GM23338 (cell line): ENCODE results near the gene LRBA. TPM values are rescaled to one million over a fixed set of nuclear protein-coding genes. Genes with fewer than 3 reads are reported as not detected.

Source experiments
- ATAC-seq: fragments of 200-7000 bp; cut with Tn5 transposase; 3 replicates; pipeline ENCODE4 v1.9.1; 2020
- DNase-seq: peaks from one replicate; pipeline ENCODE4 v3.0.0-alpha.2; 2015; ENCODE audit warnings: low spot score
- H2AFZ ChIP-seq: fragments of 200-600 bp; sonication (generic); 2 replicates; pipeline ENCODE4 v1.8.0; 2016; ENCODE audit warnings: antibody characterized with exemption, mild to moderate bottlenecking, moderate library complexity
- H3F3A ChIP-seq: fragments of 200-600 bp; sonication (generic); replicated peaks from 2 replicates; pipeline ENCODE4 v1.8.0; 2017; ENCODE audit warnings: antibody characterized with exemption, mixed run types, low read depth
- H3K27ac ChIP-seq: fragments of 200-600 bp; sonication (generic); 2 replicates; pipeline ENCODE4 v1.6.1; 2016; ENCODE audit warnings: low read depth
- H3K27me3 ChIP-seq: fragments of 200-600 bp; sonication (generic); 2 replicates; pipeline ENCODE4 v1.8.0; 2016; ENCODE audit warnings: mild to moderate bottlenecking, mixed run types, moderate library complexity; ENCODE audit not compliant: insufficient read depth
- H3K36me3 ChIP-seq: fragments of 200-600 bp; sonication (generic); 2 replicates; pipeline ENCODE4 v1.8.0; 2016; ENCODE audit warnings: mild to moderate bottlenecking; ENCODE audit not compliant: insufficient read depth
- H3K4me1 ChIP-seq: fragments of 200-600 bp; sonication (generic); 2 replicates; pipeline ENCODE4 v1.8.0; 2016; ENCODE audit warnings: mild to moderate bottlenecking, moderate library complexity; ENCODE audit not compliant: insufficient read depth
- H3K4me2 ChIP-seq: fragments of 200-600 bp; sonication (generic); 2 replicates; pipeline ENCODE4 v1.7.1; 2017; ENCODE audit warnings: mixed run types
- H3K4me3 ChIP-seq: fragments of 200-600 bp; sonication (generic); 2 replicates; pipeline ENCODE4 v1.6.1; 2016; ENCODE audit warnings: mixed run types
- H3K79me2 ChIP-seq: fragments of 200-600 bp; sonication (generic); replicated peaks from 2 replicates; pipeline ENCODE4 v1.8.0; 2017; ENCODE audit warnings: mild to moderate bottlenecking; ENCODE audit not compliant: insufficient read depth
- H3K9me2 ChIP-seq: fragments of 200-600 bp; sonication (generic); 2 replicates; pipeline ENCODE4 v1.8.0; 2017; ENCODE audit not compliant: insufficient read depth
- H4K20me1 ChIP-seq: fragments of 200-600 bp; sonication (generic); replicated peaks from 2 replicates; pipeline ENCODE4 v1.8.0; 2017; ENCODE audit warnings: mild to moderate bottlenecking; ENCODE audit not compliant: insufficient read depth
- H3K27ac Mint-ChIP-seq: 2 replicates; pipeline ENCODE4 v1.8.0; 2020; ENCODE audit warnings: inconsistent platforms, mild to moderate bottlenecking, moderate library complexity, mixed read lengths
- H3K27me3 Mint-ChIP-seq: 3 replicates; pipeline ENCODE4 v1.8.0; 2022; ENCODE audit warnings: low read depth, mild to moderate bottlenecking, moderate library complexity, mixed read lengths, inconsistent platforms; ENCODE audit not compliant: insufficient read depth, poor library complexity
- H3K36me3 Mint-ChIP-seq: 3 replicates; pipeline ENCODE4 v1.8.0; 2021; ENCODE audit warnings: low read depth, mild to moderate bottlenecking, inconsistent platforms, moderate library complexity, mixed read lengths
- H3K4me1 Mint-ChIP-seq: 3 replicates; pipeline ENCODE4 v1.8.0; 2020; ENCODE audit warnings: mild to moderate bottlenecking, inconsistent platforms, mixed read lengths
- H3K4me3 Mint-ChIP-seq: 3 replicates; pipeline ENCODE4 v1.8.0; 2021; ENCODE audit warnings: moderate library complexity, mild to moderate bottlenecking, inconsistent platforms, mixed read lengths
- H3K9me3 Mint-ChIP-seq: 3 replicates; pipeline ENCODE4 v1.8.0; 2020; ENCODE audit warnings: moderate library complexity, mild to moderate bottlenecking, inconsistent platforms, mixed read lengths
- CREB1 ChIP-seq: fragments of 250-450 bp; sonication (Bioruptor Pico); IDR thresholded peaks from 2 replicates; pipeline ENCODE4 v1.5.0; 2020; ENCODE audit warnings: low read depth, mild to moderate bottlenecking, moderate library complexity
- EZH2 ChIP-seq: fragments of 200-600 bp; sonication (generic); IDR thresholded peaks from one replicate; pipeline ENCODE4 v1.8.0; 2017; ENCODE audit warnings: antibody characterized with exemption, mild to moderate bottlenecking, low read depth; ENCODE audit not compliant: unreplicated experiment
- EZH2phosphoT487 ChIP-seq: fragments of 200-600 bp; sonication (generic); IDR thresholded peaks from one replicate; pipeline ENCODE4 v1.8.1; 2018; ENCODE audit warnings: antibody characterized with exemption; ENCODE audit not compliant: unreplicated experiment
- JUNB ChIP-seq: IDR thresholded peaks from one replicate; pipeline ENCODE4 v1.6.1; 2016; ENCODE audit warnings: antibody characterized with exemption; ENCODE audit not compliant: unreplicated experiment
- NANOG ChIP-seq: IDR thresholded peaks from 2 replicates; pipeline ENCODE4 v1.6.1; 2016; ENCODE audit warnings: antibody characterized with exemption, borderline replicate concordance
- POLR2AphosphoS5 ChIP-seq: IDR thresholded peaks from 2 replicates; pipeline ENCODE4 v1.6.1; 2016; ENCODE audit warnings: antibody characterized with exemption, low read depth
- STAT1 ChIP-seq: IDR thresholded peaks from one replicate; pipeline ENCODE4 v1.6.1; 2016; ENCODE audit warnings: antibody characterized with exemption; ENCODE audit not compliant: unreplicated experiment
- ZNF114 ChIP-seq: fragments of 250-450 bp; sonication (Bioruptor Pico); IDR thresholded peaks from 2 replicates; pipeline ENCODE4 v1.5.0; 2020; ENCODE audit warnings: mild to moderate bottlenecking, moderate library complexity
- ZNF331 ChIP-seq: fragments of 250-450 bp; sonication (Bioruptor Pico); IDR thresholded peaks from 2 replicates; pipeline ENCODE4 v1.5.0; 2020; ENCODE audit warnings: low read depth, mild to moderate bottlenecking, moderate library complexity
- polyA plus RNA-seq: library from polyadenylated mRNA; unstranded; fragments of >200 nt; fragmentation: Nextera tagmentation; extraction: Ambion mirVana; gene quantifications from 2 replicates; pipeline ENCODE4 v1.2.1, GENCODE V29; 2016
- total RNA-seq: library from RNA; depleted of rRNA; stranded (reverse); fragments of >200 nt; shearing (Covaris generic); gene quantifications from 2 replicates; pipeline ENCODE4 v1.2.3, GENCODE V29; 2014
- TF ChIP-seq, protein P1 (sequence below), 2 experiments: fragments of 200-600 bp in 1 of 2; sonication (generic) in 1 of 2; conservative IDR thresholded peaks; 2 replicates each; pipeline versions ENCODE4 v1.5.1 to v1.6.1; 2016 to 2017; ENCODE audit warnings: antibody characterized with exemption in 2 of 2, low read depth in 2 of 2, mild to moderate bottlenecking in 2 of 2, moderate library complexity in 1 of 2
- TF ChIP-seq, protein P2 (sequence below): IDR thresholded peaks from 2 replicates; pipeline ENCODE4 v1.6.1; 2016; ENCODE audit warnings: antibody characterized with exemption
- TF ChIP-seq, protein P3 (sequence below): fragments of 250-450 bp; sonication (Bioruptor Pico); IDR thresholded peaks from 2 replicates; pipeline ENCODE4 v1.5.0; 2020; ENCODE audit warnings: mild to moderate bottlenecking, moderate library complexity
- TF ChIP-seq, protein P4 (sequence below): IDR thresholded peaks from one replicate; pipeline ENCODE4 v1.6.1; 2018; ENCODE audit warnings: antibody characterized with exemption; ENCODE audit not compliant: unreplicated experiment

LRBA gene
- total and polyA plus RNA-seq, 2 experiments from 2014 or later = 23.3 to 126 TPM

DNA sequence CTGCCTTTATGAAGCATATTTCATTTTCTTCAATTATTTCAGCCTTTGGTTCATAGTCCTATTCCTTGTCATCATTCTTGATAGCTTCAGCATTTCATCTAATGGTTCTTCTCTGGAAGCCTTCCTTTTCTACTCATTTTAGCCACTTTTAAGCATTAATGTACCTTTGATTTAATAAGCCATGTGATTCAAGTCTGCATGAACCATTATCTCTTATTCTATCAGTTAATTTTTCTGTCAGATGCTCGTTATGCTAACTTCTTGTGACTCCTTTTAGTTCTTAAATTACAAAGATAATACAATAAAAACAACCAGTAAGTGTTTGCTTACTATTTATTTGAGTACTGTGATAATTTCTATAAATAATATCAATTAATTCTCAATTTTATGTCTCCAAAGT is 643.2 kb downstream of the LRBA start:
- Mint-ChIP-seq H3K36me3 (peaks cover 3% of the 10 kb centered on the region; the same call in 1 of the 3 replicates), H3K27ac (no peak overlapping the region), H3K4me1 (peaks cover 11% of the 10 kb centered on the region), H3K4me3 (no peak overlapping the region), H3K9me3 (no peaks in the 10 kb centered on the region), H3K27me3 (peaks cover 28% of the 10 kb centered on the region)
- ATAC-seq (no peak), DNase-seq (no peak)
- TF ChIP-seq, protein P1, sequence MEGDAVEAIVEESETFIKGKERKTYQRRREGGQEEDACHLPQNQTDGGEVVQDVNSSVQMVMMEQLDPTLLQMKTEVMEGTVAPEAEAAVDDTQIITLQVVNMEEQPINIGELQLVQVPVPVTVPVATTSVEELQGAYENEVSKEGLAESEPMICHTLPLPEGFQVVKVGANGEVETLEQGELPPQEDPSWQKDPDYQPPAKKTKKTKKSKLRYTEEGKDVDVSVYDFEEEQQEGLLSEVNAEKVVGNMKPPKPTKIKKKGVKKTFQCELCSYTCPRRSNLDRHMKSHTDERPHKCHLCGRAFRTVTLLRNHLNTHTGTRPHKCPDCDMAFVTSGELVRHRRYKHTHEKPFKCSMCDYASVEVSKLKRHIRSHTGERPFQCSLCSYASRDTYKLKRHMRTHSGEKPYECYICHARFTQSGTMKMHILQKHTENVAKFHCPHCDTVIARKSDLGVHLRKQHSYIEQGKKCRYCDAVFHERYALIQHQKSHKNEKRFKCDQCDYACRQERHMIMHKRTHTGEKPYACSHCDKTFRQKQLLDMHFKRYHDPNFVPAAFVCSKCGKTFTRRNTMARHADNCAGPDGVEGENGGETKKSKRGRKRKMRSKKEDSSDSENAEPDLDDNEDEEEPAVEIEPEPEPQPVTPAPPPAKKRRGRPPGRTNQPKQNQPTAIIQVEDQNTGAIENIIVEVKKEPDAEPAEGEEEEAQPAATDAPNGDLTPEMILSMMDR (conservative IDR thresholded peaks at IDR 0.05; ENCODE audit: low read depth in 2 of 2) = no peak
- TF ChIP-seq, protein P2, sequence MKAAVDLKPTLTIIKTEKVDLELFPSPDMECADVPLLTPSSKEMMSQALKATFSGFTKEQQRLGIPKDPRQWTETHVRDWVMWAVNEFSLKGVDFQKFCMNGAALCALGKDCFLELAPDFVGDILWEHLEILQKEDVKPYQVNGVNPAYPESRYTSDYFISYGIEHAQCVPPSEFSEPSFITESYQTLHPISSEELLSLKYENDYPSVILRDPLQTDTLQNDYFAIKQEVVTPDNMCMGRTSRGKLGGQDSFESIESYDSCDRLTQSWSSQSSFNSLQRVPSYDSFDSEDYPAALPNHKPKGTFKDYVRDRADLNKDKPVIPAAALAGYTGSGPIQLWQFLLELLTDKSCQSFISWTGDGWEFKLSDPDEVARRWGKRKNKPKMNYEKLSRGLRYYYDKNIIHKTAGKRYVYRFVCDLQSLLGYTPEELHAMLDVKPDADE = no peak
- TF ChIP-seq, protein P3, sequence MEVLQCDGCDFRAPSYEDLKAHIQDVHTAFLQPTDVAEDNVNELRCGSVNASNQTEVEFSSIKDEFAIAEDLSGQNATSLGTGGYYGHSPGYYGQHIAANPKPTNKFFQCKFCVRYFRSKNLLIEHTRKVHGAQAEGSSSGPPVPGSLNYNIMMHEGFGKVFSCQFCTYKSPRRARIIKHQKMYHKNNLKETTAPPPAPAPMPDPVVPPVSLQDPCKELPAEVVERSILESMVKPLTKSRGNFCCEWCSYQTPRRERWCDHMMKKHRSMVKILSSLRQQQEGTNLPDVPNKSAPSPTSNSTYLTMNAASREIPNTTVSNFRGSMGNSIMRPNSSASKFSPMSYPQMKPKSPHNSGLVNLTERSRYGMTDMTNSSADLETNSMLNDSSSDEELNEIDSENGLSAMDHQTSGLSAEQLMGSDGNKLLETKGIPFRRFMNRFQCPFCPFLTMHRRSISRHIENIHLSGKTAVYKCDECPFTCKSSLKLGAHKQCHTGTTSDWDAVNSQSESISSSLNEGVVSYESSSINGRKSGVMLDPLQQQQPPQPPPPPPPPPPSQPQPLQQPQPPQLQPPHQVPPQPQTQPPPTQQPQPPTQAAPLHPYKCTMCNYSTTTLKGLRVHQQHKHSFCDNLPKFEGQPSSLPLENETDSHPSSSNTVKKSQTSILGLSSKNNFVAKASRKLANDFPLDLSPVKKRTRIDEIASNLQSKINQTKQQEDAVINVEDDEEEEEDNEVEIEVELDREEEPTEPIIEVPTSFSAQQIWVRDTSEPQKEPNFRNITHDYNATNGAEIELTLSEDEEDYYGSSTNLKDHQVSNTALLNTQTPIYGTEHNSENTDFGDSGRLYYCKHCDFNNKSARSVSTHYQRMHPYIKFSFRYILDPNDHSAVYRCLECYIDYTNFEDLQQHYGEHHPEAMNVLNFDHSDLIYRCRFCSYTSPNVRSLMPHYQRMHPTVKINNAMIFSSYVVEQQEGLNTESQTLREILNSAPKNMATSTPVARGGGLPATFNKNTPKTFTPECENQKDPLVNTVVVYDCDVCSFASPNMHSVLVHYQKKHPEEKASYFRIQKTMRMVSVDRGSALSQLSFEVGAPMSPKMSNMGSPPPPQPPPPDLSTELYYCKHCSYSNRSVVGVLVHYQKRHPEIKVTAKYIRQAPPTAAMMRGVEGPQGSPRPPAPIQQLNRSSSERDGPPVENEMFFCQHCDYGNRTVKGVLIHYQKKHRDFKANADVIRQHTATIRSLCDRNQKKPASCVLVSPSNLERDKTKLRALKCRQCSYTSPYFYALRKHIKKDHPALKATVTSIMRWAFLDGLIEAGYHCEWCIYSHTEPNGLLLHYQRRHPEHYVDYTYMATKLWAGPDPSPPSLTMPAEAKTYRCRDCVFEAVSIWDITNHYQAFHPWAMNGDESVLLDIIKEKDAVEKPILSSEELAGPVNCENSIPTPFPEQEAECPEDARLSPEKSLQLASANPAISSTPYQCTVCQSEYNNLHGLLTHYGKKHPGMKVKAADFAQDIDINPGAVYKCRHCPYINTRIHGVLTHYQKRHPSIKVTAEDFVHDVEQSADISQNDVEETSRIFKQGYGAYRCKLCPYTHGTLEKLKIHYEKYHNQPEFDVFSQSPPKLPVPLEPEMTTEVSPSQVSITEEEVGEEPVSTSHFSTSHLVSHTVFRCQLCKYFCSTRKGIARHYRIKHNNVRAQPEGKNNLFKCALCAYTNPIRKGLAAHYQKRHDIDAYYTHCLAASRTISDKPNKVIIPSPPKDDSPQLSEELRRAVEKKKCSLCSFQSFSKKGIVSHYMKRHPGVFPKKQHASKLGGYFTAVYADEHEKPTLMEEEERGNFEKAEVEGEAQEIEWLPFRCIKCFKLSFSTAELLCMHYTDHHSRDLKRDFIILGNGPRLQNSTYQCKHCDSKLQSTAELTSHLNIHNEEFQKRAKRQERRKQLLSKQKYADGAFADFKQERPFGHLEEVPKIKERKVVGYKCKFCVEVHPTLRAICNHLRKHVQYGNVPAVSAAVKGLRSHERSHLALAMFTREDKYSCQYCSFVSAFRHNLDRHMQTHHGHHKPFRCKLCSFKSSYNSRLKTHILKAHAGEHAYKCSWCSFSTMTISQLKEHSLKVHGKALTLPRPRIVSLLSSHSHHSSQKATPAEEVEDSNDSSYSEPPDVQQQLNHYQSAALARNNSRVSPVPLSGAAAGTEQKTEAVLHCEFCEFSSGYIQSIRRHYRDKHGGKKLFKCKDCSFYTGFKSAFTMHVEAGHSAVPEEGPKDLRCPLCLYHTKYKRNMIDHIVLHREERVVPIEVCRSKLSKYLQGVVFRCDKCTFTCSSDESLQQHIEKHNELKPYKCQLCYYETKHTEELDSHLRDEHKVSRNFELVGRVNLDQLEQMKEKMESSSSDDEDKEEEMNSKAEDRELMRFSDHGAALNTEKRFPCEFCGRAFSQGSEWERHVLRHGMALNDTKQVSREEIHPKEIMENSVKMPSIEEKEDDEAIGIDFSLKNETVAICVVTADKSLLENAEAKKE = no peak
- no peak for TF ChIP-seq NANOG
- no peak for TF ChIP-seq EZH2phosphoT487
- TF ChIP-seq, protein P4, sequence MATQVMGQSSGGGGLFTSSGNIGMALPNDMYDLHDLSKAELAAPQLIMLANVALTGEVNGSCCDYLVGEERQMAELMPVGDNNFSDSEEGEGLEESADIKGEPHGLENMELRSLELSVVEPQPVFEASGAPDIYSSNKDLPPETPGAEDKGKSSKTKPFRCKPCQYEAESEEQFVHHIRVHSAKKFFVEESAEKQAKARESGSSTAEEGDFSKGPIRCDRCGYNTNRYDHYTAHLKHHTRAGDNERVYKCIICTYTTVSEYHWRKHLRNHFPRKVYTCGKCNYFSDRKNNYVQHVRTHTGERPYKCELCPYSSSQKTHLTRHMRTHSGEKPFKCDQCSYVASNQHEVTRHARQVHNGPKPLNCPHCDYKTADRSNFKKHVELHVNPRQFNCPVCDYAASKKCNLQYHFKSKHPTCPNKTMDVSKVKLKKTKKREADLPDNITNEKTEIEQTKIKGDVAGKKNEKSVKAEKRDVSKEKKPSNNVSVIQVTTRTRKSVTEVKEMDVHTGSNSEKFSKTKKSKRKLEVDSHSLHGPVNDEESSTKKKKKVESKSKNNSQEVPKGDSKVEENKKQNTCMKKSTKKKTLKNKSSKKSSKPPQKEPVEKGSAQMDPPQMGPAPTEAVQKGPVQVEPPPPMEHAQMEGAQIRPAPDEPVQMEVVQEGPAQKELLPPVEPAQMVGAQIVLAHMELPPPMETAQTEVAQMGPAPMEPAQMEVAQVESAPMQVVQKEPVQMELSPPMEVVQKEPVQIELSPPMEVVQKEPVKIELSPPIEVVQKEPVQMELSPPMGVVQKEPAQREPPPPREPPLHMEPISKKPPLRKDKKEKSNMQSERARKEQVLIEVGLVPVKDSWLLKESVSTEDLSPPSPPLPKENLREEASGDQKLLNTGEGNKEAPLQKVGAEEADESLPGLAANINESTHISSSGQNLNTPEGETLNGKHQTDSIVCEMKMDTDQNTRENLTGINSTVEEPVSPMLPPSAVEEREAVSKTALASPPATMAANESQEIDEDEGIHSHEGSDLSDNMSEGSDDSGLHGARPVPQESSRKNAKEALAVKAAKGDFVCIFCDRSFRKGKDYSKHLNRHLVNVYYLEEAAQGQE = no peak
- TF ChIP-seq CREB1 = no peak
- TF ChIP-seq EZH2 = no peak
- no peak for TF ChIP-seq ZNF114
- TF ChIP-seq STAT1 = no peak
- no peak for TF ChIP-seq JUNB
- TF ChIP-seq POLR2AphosphoS5 = no peak
- no peak for TF ChIP-seq ZNF331 (CRISPR knock-in tag)
- Histone ChIP-seq H3K4me3 (no peak overlapping the region), H2AFZ (no peak overlapping the region), H3K36me3 (no peaks in the 10 kb centered on the region), H3F3A (no peaks in the 10 kb centered on the region), H3K4me1 (peaks cover 12% of the 10 kb centered on the region), H4K20me1 (no peaks in the 10 kb centered on the region), H3K79me2 (no peaks in the 10 kb centered on the region), H3K27me3 (peaks cover 32% of the 10 kb centered on the region), H3K4me2 (no peak overlapping the region), H3K27ac (no peak overlapping the region), H3K9me2 (no peaks in the 10 kb centered on the region)
